GM12873 (cell line): ENCODE data around the gene GATAD2A.

ENCODE experiments used
- CTCF ChIP-seq: IDR thresholded peaks from 2 replicates; pipeline ENCODE4 v1.5.1; 2012; ENCODE audit warnings: low read depth, mild to moderate bottlenecking, moderate library complexity, low read length, control low read depth; ENCODE audit not compliant: insufficient read depth; ENCODE audit errors: missing control alignments

GATAD2A gene

DNA sequence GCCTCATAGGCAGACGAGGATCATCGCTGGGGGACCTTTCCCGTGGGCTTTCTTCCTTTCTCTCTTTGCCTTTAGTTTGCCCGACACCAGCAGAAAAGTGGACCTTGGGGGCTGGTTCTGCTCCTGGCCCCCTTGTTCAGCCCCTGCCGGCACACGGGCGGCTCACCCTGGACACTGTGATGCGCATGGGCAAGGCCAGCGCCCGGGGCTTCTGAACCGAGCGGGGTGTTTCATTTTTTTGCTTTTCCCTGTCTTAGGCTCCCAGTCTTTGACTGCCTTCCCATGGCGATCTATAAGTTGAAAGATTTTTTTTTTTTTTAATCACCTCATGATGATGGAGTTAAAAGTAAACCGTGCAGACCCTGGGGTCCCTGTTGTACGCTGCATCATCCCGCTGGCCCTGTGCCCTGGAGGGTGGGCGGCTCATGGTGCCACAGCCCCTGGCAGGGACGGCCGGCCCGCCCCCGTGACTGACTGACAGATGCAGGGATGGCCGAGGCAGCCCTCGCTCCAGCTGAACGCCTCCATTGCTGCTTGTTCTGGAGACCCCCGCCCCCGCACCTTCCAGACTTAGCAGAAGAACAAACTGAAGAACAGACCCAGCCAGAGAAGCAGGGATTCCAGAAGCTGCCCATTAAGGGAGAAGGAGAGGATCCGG, 100.3 kb downstream of the GATAD2A start:
- TF ChIP-seq CTCF = no peak

GRCh38 chr19:19506592-19506991, 101.1 kb downstream of the GATAD2A start:
- TF ChIP-seq CTCF = no peak

GRCh38 chr19:19507354-19507753, 101.9 kb downstream of the GATAD2A start:
- no peak for TF ChIP-seq CTCF

- no peak for TF ChIP-seq CTCF
These were observed 102.7 kb downstream of the GATAD2A start for GRCh38 chr19:19508217-19508616.

DNA sequence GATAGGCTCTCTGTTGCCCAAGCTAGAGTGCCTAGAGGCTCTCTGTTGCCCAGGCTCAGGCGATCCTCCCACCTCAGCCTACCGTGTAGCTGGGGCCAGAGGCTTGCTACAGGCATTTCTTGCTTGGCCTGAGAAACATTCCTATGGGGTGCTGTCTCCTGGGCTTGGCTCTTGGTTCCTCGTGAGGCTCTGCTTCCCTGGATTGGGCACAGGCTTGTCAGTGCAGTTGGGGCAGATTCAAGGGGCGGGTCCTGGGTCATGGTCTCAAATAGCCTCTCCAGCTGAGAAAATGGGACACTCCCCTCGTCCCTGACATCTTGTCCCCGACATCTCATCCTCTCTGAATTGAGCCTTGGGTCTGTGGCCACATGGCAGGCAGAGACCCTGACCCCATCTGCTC, 105.0 kb downstream of the GATAD2A start:
- no peak for TF ChIP-seq CTCF

- no peak for TF ChIP-seq CTCF
These were observed 108.2 kb downstream of the GATAD2A start for GRCh38 chr19:19513682-19514081.

DNA sequence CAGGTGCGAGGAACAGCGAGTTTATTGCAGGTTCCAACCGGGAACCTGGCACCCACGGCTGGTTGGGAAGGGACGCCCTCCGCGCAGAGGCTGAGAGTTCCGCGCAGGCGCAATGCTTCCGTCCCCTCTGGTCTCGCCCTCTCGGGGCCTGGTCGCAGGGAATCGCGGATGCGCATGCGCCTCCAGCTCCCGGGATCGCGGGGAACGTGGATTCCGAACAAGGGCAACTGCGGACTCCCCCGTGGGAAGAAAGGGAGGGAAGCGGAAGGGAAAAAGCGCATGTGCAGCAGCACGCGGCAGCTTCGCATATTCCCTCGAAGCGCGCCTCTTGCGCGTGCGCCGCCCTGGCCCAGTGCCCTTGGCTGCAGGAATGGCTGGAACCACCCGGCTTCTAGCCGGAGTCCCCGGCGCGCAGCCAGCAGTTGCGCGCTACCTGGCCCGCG, 108.8 kb downstream of the GATAD2A start:
- no peak for TF ChIP-seq CTCF
